Activated T-cell treated with anti-CD3 and anti-CD28 coated beads, Interleukin-2, amount 50 U/mL, for 4 hours (primary cell): ENCODE measurements around the gene ZBP1. TPM values are rescaled to one million over a fixed set of nuclear protein-coding genes. Genes with fewer than 3 reads are reported as not detected.

Experiments
- ATAC-seq, 2 donors: fragments of 200-7000 bp; cut with Tn5 transposase; one replicate each; pipeline ENCODE4 v1.10.0; 2021
- DNase-seq: peaks from one replicate; pipeline ENCODE4 v3.0.0-alpha.2; 2020
- H3K27me3 Mint-ChIP-seq: one replicate; pipeline ENCODE4 v1.8.0; 2021; ENCODE audit warnings: low read depth, mixed read lengths
- H3K36me3 Mint-ChIP-seq: one replicate; pipeline ENCODE4 v1.8.0; 2022; ENCODE audit warnings: mixed read lengths; ENCODE audit not compliant: insufficient read depth
- H3K4me1 Mint-ChIP-seq: one replicate; pipeline ENCODE4 v1.8.0; 2021; ENCODE audit warnings: low read depth, mixed read lengths
- H3K4me3 Mint-ChIP-seq: one replicate; pipeline ENCODE4 v1.8.0; 2021; ENCODE audit warnings: mild to moderate bottlenecking, moderate library complexity, mixed read lengths
- H3K9me3 Mint-ChIP-seq: one replicate; pipeline ENCODE4 v1.8.0; 2021; ENCODE audit warnings: mixed read lengths
- total RNA-seq, 3 donors: library from RNA; stranded (reverse); gene quantifications; one replicate each; pipeline ENCODE4 v1.2.1, GENCODE V29; 2021

ZBP1 gene
- total RNA-seq, 3 donors from 2014 or later = 0.13 to 0.27 TPM; not detected in 1

- Mint-ChIP-seq H3K4me1 (peaks cover 1% of the 10 kb centered on the region), H3K4me3 (no peak overlapping the region), H3K27me3 (no peaks in the 10 kb centered on the region), H3K36me3 (peaks cover 21% of the 10 kb centered on the region), H3K9me3 (no peaks in the 10 kb centered on the region)
- no peak for ATAC-seq
- no peak for DNase-seq
Measured at GRCh38 chr20:57611586-57612311, 8.5 kb downstream of the ZBP1 start.

GRCh38 chr20:57610261-57610952, 9.8 kb downstream of the ZBP1 start:
- peaks cover 4% of the 10 kb centered on the region for H3K4me1 Mint-ChIP-seq
- H3K27me3 Mint-ChIP-seq = no peaks in the 10 kb centered on the region
- peaks cover 25% of the 10 kb centered on the region for H3K36me3 Mint-ChIP-seq
- no peaks in the 10 kb centered on the region for H3K9me3 Mint-ChIP-seq
- no peak overlapping the region for H3K4me3 Mint-ChIP-seq
- no peak for DNase-seq
- no peak for ATAC-seq

GRCh38 chr20:57609842-57610167, 10.4 kb downstream of the ZBP1 start:
- H3K27me3 Mint-ChIP-seq = no peaks in the 10 kb centered on the region
- H3K4me1 Mint-ChIP-seq = peaks cover 10% of the 10 kb centered on the region
- peaks cover 25% of the 10 kb centered on the region for H3K36me3 Mint-ChIP-seq
- ATAC-seq (no peak), DNase-seq (no peak)
- no peaks in the 10 kb centered on the region for H3K9me3 Mint-ChIP-seq
- no peak overlapping the region for H3K4me3 Mint-ChIP-seq

- DNase-seq (no peak), ATAC-seq (no peak)
- H3K4me3 Mint-ChIP-seq = no peak overlapping the region
- no peaks in the 10 kb centered on the region for H3K9me3 Mint-ChIP-seq
- H3K4me1 Mint-ChIP-seq = peaks cover 15% of the 10 kb centered on the region
- no peaks in the 10 kb centered on the region for H3K27me3 Mint-ChIP-seq
- H3K36me3 Mint-ChIP-seq = peaks cover 22% of the 10 kb centered on the region
Measured at GRCh38 chr20:57609086-57609841, 11.0 kb downstream of the ZBP1 start.

- Mint-ChIP-seq H3K4me3 (no peak overlapping the region), H3K9me3 (no peaks in the 10 kb centered on the region), H3K36me3 (peaks cover 22% of the 10 kb centered on the region), H3K4me1 (peaks cover 17% of the 10 kb centered on the region), H3K27me3 (no peaks in the 10 kb centered on the region)
- ATAC-seq (no peak), DNase-seq (no peak)
Measured at GRCh38 chr20:57608516-57608915, 11.7 kb downstream of the ZBP1 start.

DNA sequence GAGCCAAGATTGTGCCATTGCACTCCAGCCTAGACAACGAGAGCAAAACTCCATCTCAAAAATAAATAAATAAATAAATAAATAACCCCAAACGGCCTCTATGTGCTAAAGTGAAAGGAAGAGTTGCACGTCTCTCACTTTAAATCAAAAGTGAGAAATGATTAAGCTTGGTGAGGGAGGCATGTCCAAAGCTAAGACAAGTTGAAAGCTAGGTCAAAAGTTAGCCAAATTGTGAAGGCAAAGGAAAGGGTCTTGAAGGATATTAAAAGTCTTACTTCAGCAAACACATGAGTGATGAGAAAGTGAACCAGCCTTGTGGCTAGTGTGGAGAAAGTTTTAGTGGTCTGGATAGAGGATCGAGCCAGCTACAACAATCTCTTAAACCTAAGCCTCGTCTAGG, 14.3 kb downstream of the ZBP1 start:
- Mint-ChIP-seq H3K9me3 (no peaks in the 10 kb centered on the region), H3K27me3 (no peaks in the 10 kb centered on the region), H3K4me3 (no peak overlapping the region), H3K4me1 (peaks cover 17% of the 10 kb centered on the region), H3K36me3 (peaks cover 17% of the 10 kb centered on the region)
- DNase-seq (no peak), ATAC-seq (no peak)

DNA sequence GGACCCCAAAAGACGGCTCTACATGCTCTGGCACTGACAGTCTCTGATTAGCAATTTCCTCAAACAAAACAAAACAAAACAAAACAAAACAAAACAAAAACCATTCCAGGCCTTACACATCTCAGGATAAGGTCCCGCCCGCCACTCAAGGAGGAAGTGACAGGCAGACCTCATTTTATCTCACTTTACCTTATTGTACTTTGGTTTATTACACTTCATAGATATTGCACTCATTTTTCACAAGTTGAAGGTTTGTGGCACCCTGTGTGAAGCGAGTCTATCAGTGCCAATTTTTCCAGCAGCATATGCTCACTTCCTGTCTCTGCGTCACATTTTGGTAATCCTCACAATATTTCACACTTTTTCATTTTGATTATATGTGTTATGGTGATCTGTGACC, 15.2 kb downstream of the ZBP1 start:
- DNase-seq (no peak), ATAC-seq (no peak)
- Mint-ChIP-seq H3K4me3 (no peak overlapping the region), H3K27me3 (peaks cover 1% of the 10 kb centered on the region), H3K4me1 (peaks cover 17% of the 10 kb centered on the region), H3K9me3 (no peaks in the 10 kb centered on the region), H3K36me3 (peaks cover 12% of the 10 kb centered on the region)

DNA sequence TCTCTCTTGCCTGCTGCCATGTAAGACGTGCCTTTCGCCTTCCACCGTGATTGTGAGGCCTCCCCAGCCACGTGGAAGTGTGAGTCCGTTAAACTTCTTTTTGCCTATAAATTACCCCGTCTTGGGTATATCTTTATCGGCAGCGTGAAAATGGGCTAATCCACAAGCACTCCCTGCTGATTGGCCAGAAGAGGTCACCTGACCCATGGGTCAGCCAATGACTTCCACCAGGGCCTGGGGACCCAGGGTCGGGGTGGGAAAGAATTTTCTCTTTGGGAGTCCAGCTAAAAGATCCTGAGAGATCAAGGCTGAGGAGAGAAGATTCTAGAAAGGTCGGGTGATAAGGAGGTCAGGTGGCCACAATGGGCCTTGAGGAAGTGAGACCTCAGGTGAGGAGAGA, 17.1 kb downstream of the ZBP1 start:
- ATAC-seq (no peak), DNase-seq (no peak)
- Mint-ChIP-seq H3K4me1 (peaks cover 17% of the 10 kb centered on the region), H3K4me3 (no peak overlapping the region), H3K27me3 (peaks cover 2% of the 10 kb centered on the region), H3K36me3 (peaks cover 9% of the 10 kb centered on the region), H3K9me3 (no peaks in the 10 kb centered on the region)

- ATAC-seq = no peak
- DNase-seq = no peak
- no peak overlapping the region for H3K4me3 Mint-ChIP-seq
- peaks cover 4% of the 10 kb centered on the region for H3K36me3 Mint-ChIP-seq
- no peaks in the 10 kb centered on the region for H3K9me3 Mint-ChIP-seq
- H3K4me1 Mint-ChIP-seq = peaks cover 17% of the 10 kb centered on the region
- peaks cover 2% of the 10 kb centered on the region for H3K27me3 Mint-ChIP-seq
Measured at GRCh38 chr20:57601737-57602136, 18.5 kb downstream of the ZBP1 start.

- peaks cover 17% of the 10 kb centered on the region for H3K4me1 Mint-ChIP-seq
- H3K9me3 Mint-ChIP-seq = no peaks in the 10 kb centered on the region
- ATAC-seq (no peak), DNase-seq (no peak)
- peaks cover 4% of the 10 kb centered on the region for H3K36me3 Mint-ChIP-seq
- peaks cover 2% of the 10 kb centered on the region for H3K27me3 Mint-ChIP-seq
- H3K4me3 Mint-ChIP-seq = no peak overlapping the region
Measured at GRCh38 chr20:57601211-57601570, 19.0 kb downstream of the ZBP1 start.

DNA sequence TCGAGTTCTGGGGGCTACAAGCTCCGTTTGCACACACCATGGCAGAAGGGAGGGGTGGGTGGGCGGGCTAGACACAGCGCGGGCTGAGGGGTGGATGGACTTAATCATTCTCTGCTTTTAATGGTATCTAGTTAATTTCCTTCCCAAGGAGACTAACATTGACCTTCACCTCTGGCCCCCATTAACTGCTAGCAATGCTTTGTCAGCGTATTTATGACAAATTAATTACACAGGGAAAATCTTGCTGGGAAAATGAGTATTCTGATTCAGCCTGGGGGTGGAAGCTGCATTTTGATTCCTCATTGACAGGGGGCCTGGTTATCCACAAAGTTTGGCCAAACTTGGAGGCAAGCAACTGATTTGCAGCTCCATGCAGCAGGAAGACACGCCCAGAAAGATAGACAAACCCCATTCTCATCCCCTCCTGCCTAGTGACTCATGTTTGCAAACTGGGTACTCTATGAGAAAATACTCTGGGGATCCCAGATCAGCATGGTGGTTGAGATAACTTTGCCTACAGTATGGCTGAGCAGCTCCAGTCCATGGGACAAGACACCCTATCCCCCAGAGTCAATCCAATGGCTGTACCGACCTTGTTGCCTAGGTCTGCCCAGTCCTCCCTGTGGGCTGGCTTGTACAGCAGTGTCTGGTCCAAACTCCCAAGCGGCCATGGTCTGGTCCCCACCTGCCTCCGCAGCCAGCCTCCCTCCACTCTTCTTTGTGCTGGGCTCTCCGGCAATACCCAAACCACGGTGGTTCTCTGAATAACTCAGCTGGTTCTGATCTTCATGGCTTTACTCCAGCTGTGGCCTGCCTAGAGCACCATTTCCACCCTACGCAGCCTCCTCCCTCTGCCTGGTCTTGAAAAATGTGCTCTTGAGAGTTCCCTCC, 19.7 kb downstream of the ZBP1 start:
- no peak for DNase-seq
- ATAC-seq = no peak
- H3K4me1 Mint-ChIP-seq = peaks cover 14% of the 10 kb centered on the region
- peaks cover 2% of the 10 kb centered on the region for H3K27me3 Mint-ChIP-seq
- H3K4me3 Mint-ChIP-seq = no peak overlapping the region
- no peaks in the 10 kb centered on the region for H3K9me3 Mint-ChIP-seq
- H3K36me3 Mint-ChIP-seq = no peaks in the 10 kb centered on the region

DNA sequence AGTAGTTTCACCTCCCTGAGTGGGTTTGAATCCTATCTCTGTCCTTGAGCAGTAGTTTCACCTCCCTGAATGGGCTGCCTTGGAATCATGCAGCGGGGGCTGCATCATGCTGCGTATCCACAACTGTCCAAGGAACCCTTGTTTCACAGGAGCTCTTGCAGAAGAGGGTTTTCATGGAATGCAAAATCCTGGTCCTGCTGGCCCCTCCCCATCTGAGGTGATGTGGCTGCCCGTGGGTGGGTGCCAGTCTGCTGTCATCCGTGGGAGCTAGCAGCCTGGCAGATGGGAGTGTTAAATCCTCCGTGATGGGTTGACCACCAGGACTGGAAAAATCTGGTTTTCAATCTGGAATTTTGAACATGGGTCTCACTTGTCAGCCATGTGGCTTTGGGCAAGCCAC, 21.7 kb downstream of the ZBP1 start:
- Mint-ChIP-seq H3K27me3 (peaks cover 2% of the 10 kb centered on the region), H3K36me3 (no peaks in the 10 kb centered on the region), H3K4me1 (peaks cover 2% of the 10 kb centered on the region), H3K4me3 (no peak overlapping the region), H3K9me3 (no peaks in the 10 kb centered on the region)
- ATAC-seq (no peak), DNase-seq (no peak)

DNA sequence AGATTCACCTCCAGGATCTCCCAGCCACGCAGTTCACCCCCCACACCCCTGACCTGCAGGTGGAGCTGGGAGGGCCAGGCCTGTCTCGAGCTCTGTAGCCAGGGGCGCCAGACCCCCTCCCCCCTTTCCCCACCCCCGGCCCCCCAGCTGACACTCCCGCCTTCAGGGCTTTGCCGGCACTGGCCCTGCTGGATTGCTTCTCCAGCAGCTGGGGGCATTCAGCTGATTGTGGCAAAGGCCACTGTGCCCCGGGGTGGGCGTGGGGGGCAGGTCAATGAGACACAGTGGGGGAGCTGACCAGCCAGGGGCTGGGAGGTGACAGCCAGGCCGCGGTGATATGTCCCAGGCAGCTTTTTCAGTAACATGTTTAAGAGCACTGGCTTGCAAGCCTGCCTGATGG, 22.2 kb downstream of the ZBP1 start:
- no peak for DNase-seq
- peaks cover 2% of the 10 kb centered on the region for H3K27me3 Mint-ChIP-seq
- no peaks in the 10 kb centered on the region for H3K36me3 Mint-ChIP-seq
- ATAC-seq = no peak
- H3K9me3 Mint-ChIP-seq = no peaks in the 10 kb centered on the region
- peaks cover 2% of the 10 kb centered on the region for H3K4me1 Mint-ChIP-seq
- no peak overlapping the region for H3K4me3 Mint-ChIP-seq
